Nephron progenitor cell (in vitro differentiated cells): Measurements from ENCODE around the gene ERH.
"Not testable (repeated sequence)": the region's sequence is repeated elsewhere in the genome, so short reads cannot be mapped to it uniquely, and the experiment has no call there.

Experiments
- DNase-seq: peaks from one replicate; pipeline ENCODE4 v3.0.0; 2021
- H3K27ac Mint-ChIP-seq: 2 replicates; pipeline ENCODE4 v1.8.0; 2021; ENCODE audit warnings: mild to moderate bottlenecking, moderate library complexity, mixed read lengths
- H3K27me3 Mint-ChIP-seq: 2 replicates; pipeline ENCODE4 v1.8.0; 2021; ENCODE audit warnings: mild to moderate bottlenecking, low read depth, mixed read lengths; ENCODE audit not compliant: poor library complexity
- H3K36me3 Mint-ChIP-seq: 2 replicates; pipeline ENCODE4 v1.8.0; 2021; ENCODE audit warnings: low read depth, mixed read lengths
- H3K4me1 Mint-ChIP-seq: 2 replicates; pipeline ENCODE4 v1.8.0; 2021; ENCODE audit warnings: mixed read lengths
- H3K4me3 Mint-ChIP-seq: 2 replicates; pipeline ENCODE4 v1.8.0; 2021; ENCODE audit warnings: mild to moderate bottlenecking, moderate library complexity, mixed read lengths
- H3K9me3 Mint-ChIP-seq: 2 replicates; pipeline ENCODE4 v1.8.0; 2021; ENCODE audit warnings: mild to moderate bottlenecking, moderate library complexity, mixed read lengths
- TF ChIP-seq, protein P1 (sequence below): fragments of 200-600 bp; sonication (generic); IDR thresholded peaks from 2 replicates; pipeline ENCODE4 v1.5.0; 2021; ENCODE audit warnings: antibody characterized with exemption

Gene ERH

GRCh38 chr14:69392481-69392880, 5.6 kb downstream of the ERH start:
- peaks cover 92% of the 10 kb centered on the region for H3K36me3 Mint-ChIP-seq
- H3K4me1 Mint-ChIP-seq: peaks cover 36% of the 10 kb centered on the region
- no peak for DNase-seq
- TF ChIP-seq, protein P1, sequence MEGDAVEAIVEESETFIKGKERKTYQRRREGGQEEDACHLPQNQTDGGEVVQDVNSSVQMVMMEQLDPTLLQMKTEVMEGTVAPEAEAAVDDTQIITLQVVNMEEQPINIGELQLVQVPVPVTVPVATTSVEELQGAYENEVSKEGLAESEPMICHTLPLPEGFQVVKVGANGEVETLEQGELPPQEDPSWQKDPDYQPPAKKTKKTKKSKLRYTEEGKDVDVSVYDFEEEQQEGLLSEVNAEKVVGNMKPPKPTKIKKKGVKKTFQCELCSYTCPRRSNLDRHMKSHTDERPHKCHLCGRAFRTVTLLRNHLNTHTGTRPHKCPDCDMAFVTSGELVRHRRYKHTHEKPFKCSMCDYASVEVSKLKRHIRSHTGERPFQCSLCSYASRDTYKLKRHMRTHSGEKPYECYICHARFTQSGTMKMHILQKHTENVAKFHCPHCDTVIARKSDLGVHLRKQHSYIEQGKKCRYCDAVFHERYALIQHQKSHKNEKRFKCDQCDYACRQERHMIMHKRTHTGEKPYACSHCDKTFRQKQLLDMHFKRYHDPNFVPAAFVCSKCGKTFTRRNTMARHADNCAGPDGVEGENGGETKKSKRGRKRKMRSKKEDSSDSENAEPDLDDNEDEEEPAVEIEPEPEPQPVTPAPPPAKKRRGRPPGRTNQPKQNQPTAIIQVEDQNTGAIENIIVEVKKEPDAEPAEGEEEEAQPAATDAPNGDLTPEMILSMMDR: no peak
- no peak overlapping the region for H3K4me3 Mint-ChIP-seq
- H3K27me3 Mint-ChIP-seq: no peaks in the 10 kb centered on the region
- H3K27ac Mint-ChIP-seq: peak overlapping the region; percentile 57
- peaks cover 7% of the 10 kb centered on the region for H3K9me3 Mint-ChIP-seq

DNA sequence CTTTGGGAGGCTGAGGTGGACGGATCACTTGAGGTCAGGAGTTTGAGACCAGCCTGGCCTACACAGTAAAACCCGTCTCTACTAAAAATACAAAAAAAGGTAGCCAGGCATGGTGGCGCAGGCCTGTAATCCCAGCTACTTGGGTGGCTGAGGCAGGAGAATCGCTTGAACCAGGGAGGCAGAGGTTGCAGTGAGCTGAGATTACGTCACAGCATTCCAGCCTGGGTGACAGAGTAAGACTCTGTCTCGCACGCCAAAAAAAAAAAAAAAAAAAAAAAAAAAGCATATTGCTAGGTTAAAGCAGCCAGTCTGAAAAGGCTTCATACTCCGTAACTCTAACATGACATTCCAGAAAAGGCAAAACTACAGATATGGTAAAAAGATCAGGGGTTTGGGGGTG, 6.7 kb downstream of the ERH start:
- H3K27ac Mint-ChIP-seq: not testable (repeated sequence)
- H3K36me3 Mint-ChIP-seq: peaks cover 98% of the 10 kb centered on the region

DNA sequence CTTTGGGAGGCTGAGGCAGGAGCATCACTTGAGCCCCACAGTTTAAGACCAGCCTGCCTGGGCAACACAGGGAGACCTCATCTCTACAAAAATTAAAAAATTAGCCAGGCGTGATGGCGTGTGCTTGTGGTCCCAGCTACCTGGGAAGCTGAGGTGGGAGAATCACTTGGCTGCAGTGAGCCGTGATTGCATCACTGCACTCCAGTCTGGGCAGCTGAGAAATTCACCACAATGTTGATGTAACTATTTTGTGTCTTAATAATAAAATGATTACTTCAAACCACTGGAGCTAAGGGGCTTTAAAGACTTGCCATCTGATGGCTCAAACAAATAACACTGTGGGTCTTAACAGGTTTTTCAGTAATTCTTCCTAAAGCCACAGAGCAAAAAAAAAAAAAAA, 10.8 kb downstream of the ERH start:
- H3K36me3 Mint-ChIP-seq: peaks cover 96% of the 10 kb centered on the region
- H3K4me1 Mint-ChIP-seq: peaks cover 7% of the 10 kb centered on the region
- no peak overlapping the region for H3K4me3 Mint-ChIP-seq
- TF ChIP-seq, protein P1: no peak
- H3K27ac Mint-ChIP-seq: no peak overlapping the region
- DNase-seq: no peak
- H3K9me3 Mint-ChIP-seq: peaks cover 7% of the 10 kb centered on the region
- H3K27me3 Mint-ChIP-seq: no peaks in the 10 kb centered on the region

More for the DNA sequence above, 6.7 kb downstream of the ERH start:
- DNase-seq, H3K4me3 Mint-ChIP-seq, H3K9me3 Mint-ChIP-seq, H3K27me3 Mint-ChIP-seq: not testable (repeated sequence)
- peaks cover 26% of the 10 kb centered on the region for H3K4me1 Mint-ChIP-seq

DNA sequence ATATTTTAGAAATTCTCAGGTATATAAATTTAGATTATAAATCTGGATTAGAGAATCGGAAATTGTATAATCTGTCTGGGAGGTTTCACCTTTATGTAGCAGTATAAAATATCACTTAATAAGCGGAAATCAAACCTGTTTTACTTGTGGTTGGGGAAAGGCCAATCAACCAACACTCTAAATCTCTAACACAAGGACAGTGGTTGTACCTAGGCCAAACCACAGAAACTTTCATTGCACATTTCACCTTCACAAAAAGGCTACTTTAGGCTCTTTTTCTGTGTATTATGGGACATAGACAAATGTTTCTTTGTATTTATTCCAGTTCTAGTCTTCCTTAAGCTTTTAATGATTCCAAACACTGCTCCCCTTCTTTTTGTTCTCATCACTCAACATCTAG, 19.8 kb downstream of the ERH start:
- H3K36me3 Mint-ChIP-seq: peaks cover 80% of the 10 kb centered on the region
- H3K27me3 Mint-ChIP-seq: no peaks in the 10 kb centered on the region
- H3K4me3 Mint-ChIP-seq: no peak overlapping the region
- DNase-seq: no peak
- no peak overlapping the region for H3K27ac Mint-ChIP-seq
- TF ChIP-seq, protein P1: no peak
- peaks cover 11% of the 10 kb centered on the region for H3K9me3 Mint-ChIP-seq
- H3K4me1 Mint-ChIP-seq: no peaks in the 10 kb centered on the region

DNA sequence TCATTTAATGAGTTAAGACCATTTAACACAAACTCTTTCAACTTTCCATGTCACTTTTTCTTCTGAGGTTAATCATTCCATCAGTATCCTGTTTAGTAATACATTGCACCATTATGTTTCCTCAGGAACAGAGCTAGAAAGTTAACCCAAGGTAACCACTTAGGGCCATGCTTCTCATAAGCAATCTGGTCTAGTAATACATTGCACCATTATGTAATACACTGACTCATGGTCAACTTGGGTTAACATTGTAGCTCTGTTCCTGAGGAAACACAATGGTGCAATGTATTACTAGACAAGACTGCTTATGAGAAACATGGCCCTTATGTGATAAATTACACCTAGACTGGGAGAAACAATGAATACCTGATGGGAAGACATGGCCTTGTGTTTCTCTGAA, 21.7 kb downstream of the ERH start:
- H3K27ac Mint-ChIP-seq: no peak overlapping the region
- TF ChIP-seq, protein P1: no peak
- H3K4me3 Mint-ChIP-seq: no peak overlapping the region
- no peaks in the 10 kb centered on the region for H3K4me1 Mint-ChIP-seq
- DNase-seq: no peak
- H3K36me3 Mint-ChIP-seq: peaks cover 83% of the 10 kb centered on the region
- H3K9me3 Mint-ChIP-seq: peaks cover 11% of the 10 kb centered on the region
- no peaks in the 10 kb centered on the region for H3K27me3 Mint-ChIP-seq

- H3K4me3 Mint-ChIP-seq: no peak overlapping the region
- H3K9me3 Mint-ChIP-seq: peaks cover 11% of the 10 kb centered on the region
- TF ChIP-seq, protein P1: no peak
- no peak overlapping the region for H3K27ac Mint-ChIP-seq
- no peaks in the 10 kb centered on the region for H3K27me3 Mint-ChIP-seq
- no peaks in the 10 kb centered on the region for H3K4me1 Mint-ChIP-seq
- DNase-seq: no peak
- H3K36me3 Mint-ChIP-seq: peaks cover 79% of the 10 kb centered on the region
Observed at GRCh38 chr14:69375722-69376121, 22.4 kb downstream of the ERH start.
